Measurements from ENCODE around the gene PLEKHM1. TPM values are rescaled to one million over a fixed set of nuclear protein-coding genes. Genes with fewer than 3 reads are reported as not detected.
"Not testable (repeated sequence)": the region's sequence is repeated elsewhere in the genome, so short reads cannot be mapped to it uniquely, and the experiment has no call there.

Gene PLEKHM1
- total RNA-seq (10 to 100 TPM; 15.5 to 30.7 (median 16.5) TPM), polyA plus RNA-seq (10 to 100 TPM; 13.3 to 14.6 TPM)

GRCh38 chr17:45490615-45491433 lies at the start of gene PLEKHM1:
Gene PLEKHM1, minus strand, starts transcription at chr17:45490721. Its CDS starts 8,237 bp downstream, at chr17:45482484.
- FAIRE-seq; intact Hi-C loops (cut with DNase I); H3K4me1 ChIP-seq; H3K27me3 ChIP-seq; H3K9me3 ChIP-seq; H3K36me3 ChIP-seq: not testable (repeated sequence)
- peak; percentile 96 to 98 (median 96) for ATAC-seq
- WGBS, 2 donors = 0 to 1% methylated on average over 46 to 56 of the region's 59 CpGs
- peak; percentile 79 to 95 (median 88) for DNase-seq
- H3K4me3 ChIP-seq = peak within 1 kb of the TSS; percentile 37 to 72 (median 56)
- H3K27ac ChIP-seq = peak within 1 kb of the TSS; percentile 60 to 65 (median 62)

GRCh38 chr17:45538168-45538567 lies 47.6 kb upstream of the PLEKHM1 start:
- FAIRE-seq; ATAC-seq; H3K27me3 ChIP-seq; H3K4me3 ChIP-seq; DNase-seq; H3K27ac ChIP-seq; intact Hi-C loops (cut with DNase I); H3K9me3 ChIP-seq; H3K36me3 ChIP-seq; H3K4me1 ChIP-seq: not testable (repeated sequence)
- 95 to 97% methylated on average over 5 to 6 of the region's 7 CpGs for WGBS, 2 donors

- H3K27me3 ChIP-seq; H3K4me1 ChIP-seq; FAIRE-seq; H3K27ac ChIP-seq; H3K9me3 ChIP-seq; H3K36me3 ChIP-seq; H3K4me3 ChIP-seq; ATAC-seq; intact Hi-C loops (cut with DNase I); DNase-seq: not testable (repeated sequence)
- 77 to 91% methylated on average over 3 of the region's 3 CpGs for WGBS, 2 donors
Observed at GRCh38 chr17:45506072-45506471, 15.6 kb upstream of the PLEKHM1 start.

- ATAC-seq; H3K9me3 ChIP-seq; H3K4me3 ChIP-seq; H3K27me3 ChIP-seq; intact Hi-C loops (cut with DNase I); FAIRE-seq; H3K27ac ChIP-seq; DNase-seq; H3K4me1 ChIP-seq; H3K36me3 ChIP-seq: not testable (repeated sequence)
- 74 to 82% methylated on average over 3 of the region's 3 CpGs for WGBS, 2 donors
Observed at GRCh38 chr17:45505183-45505582, 14.7 kb upstream of the PLEKHM1 start.

- H3K27me3 ChIP-seq; FAIRE-seq; H3K36me3 ChIP-seq; H3K4me3 ChIP-seq; DNase-seq; intact Hi-C loops (cut with DNase I); H3K9me3 ChIP-seq; H3K27ac ChIP-seq; H3K4me1 ChIP-seq: not testable (repeated sequence)
- peak in 2 of 4 donors; percentile 17 to 25 for TF ChIP-seq CTCF (IDR thresholded peaks at IDR 0.05)
- ATAC-seq = peak in 3 of 4 donors; percentile 81 to 87 (median 84)
- 14 to 19% methylated on average over 27 to 31 of the region's 33 CpGs for WGBS, 2 donors
Observed at GRCh38 chr17:45501092-45501707, 10.7 kb upstream of the PLEKHM1 start.

- H3K4me3 ChIP-seq; H3K4me1 ChIP-seq; H3K27me3 ChIP-seq; FAIRE-seq; H3K36me3 ChIP-seq; intact Hi-C loops (cut with DNase I); H3K9me3 ChIP-seq; H3K27ac ChIP-seq: not testable (repeated sequence)
- DNase-seq (peak in 1 of 6 donors; percentile 20), ATAC-seq (peak in 3 of 4 donors; percentile 54 to 88 (median 75))
- WGBS, 2 donors = 85 to 97% methylated on average over 2 of the region's 2 CpGs
Observed at GRCh38 chr17:45500478-45500877, 10.0 kb upstream of the PLEKHM1 start.

GRCh38 chr17:45499208-45499607 lies 8.7 kb upstream of the PLEKHM1 start:
- 74 to 79% methylated on average over 3 of the region's 3 CpGs for WGBS, 2 donors
- ATAC-seq; H3K27me3 ChIP-seq; H3K9me3 ChIP-seq; H3K4me1 ChIP-seq; H3K36me3 ChIP-seq; intact Hi-C loops (cut with DNase I); H3K27ac ChIP-seq; DNase-seq; FAIRE-seq; H3K4me3 ChIP-seq: not testable (repeated sequence)

- 74 to 76% methylated on average over 4 to 5 of the region's 6 CpGs for WGBS, 2 donors
- FAIRE-seq; H3K4me1 ChIP-seq; H3K27me3 ChIP-seq; H3K27ac ChIP-seq; DNase-seq; H3K9me3 ChIP-seq; ATAC-seq; H3K4me3 ChIP-seq; intact Hi-C loops (cut with DNase I); H3K36me3 ChIP-seq: not testable (repeated sequence)
Observed at GRCh38 chr17:45498377-45498776, 7.9 kb upstream of the PLEKHM1 start.

- WGBS, 2 donors = 83 to 84% methylated on average over 8 of the region's 8 CpGs
- H3K27ac ChIP-seq; FAIRE-seq; DNase-seq; H3K36me3 ChIP-seq; ATAC-seq; H3K9me3 ChIP-seq; H3K27me3 ChIP-seq; H3K4me1 ChIP-seq; intact Hi-C loops (cut with DNase I); H3K4me3 ChIP-seq: not testable (repeated sequence)
Observed at GRCh38 chr17:45497449-45497848, 6.9 kb upstream of the PLEKHM1 start.

- H3K27ac ChIP-seq; H3K4me1 ChIP-seq; intact Hi-C loops (cut with DNase I); DNase-seq; H3K27me3 ChIP-seq; H3K4me3 ChIP-seq; H3K36me3 ChIP-seq; ATAC-seq; FAIRE-seq; H3K9me3 ChIP-seq: not testable (repeated sequence)
- WGBS, 2 donors = 85 to 95% methylated on average over 3 of the region's 3 CpGs
Observed at GRCh38 chr17:45496507-45496906, 6.0 kb upstream of the PLEKHM1 start.

- WGBS, 2 donors = 65% methylated on average over 5 of the region's 5 CpGs
- H3K9me3 ChIP-seq; ATAC-seq; H3K4me3 ChIP-seq; DNase-seq; H3K27ac ChIP-seq; H3K36me3 ChIP-seq; FAIRE-seq; H3K27me3 ChIP-seq; intact Hi-C loops (cut with DNase I); H3K4me1 ChIP-seq: not testable (repeated sequence)
Observed at GRCh38 chr17:45494556-45494955, 4.0 kb upstream of the PLEKHM1 start.
